ENCODE data around the gene DIS3L2.

- TF ChIP-seq CTCF (IDR thresholded peaks at IDR 0.05) = no peak
- no peak for TF ChIP-seq POLR2AphosphoS5 (IDR thresholded peaks at IDR 0.05)
Measured at GRCh38 chr2:232211743-232212686, 250.5 kb downstream of the DIS3L2 start.
